Osteoblast (primary cell): Measurements from ENCODE around the gene MVK. TPM values are rescaled to one million over a fixed set of nuclear protein-coding genes. Genes with fewer than 3 reads are reported as not detected.

Experiments
- DNase-seq: peaks from one replicate; pipeline ENCODE4 v3.0.0; 2011; ENCODE audit warnings: low spot score, mixed read lengths; ENCODE audit not compliant: insufficient read length; ENCODE audit errors: missing footprints
- H2AFZ ChIP-seq: 2 replicates; pipeline ENCODE4 v1.6.0; 2011; ENCODE audit warnings: mild to moderate bottlenecking, low read length
- H3K27ac ChIP-seq: 2 replicates; pipeline ENCODE4 v1.5.1; 2011; ENCODE audit warnings: mild to moderate bottlenecking, low read depth, low read length, moderate library complexity
- H3K27me3 ChIP-seq: 2 replicates; pipeline ENCODE4 v1.6.0; 2012; ENCODE audit warnings: mild to moderate bottlenecking, control low read depth, inconsistent platforms, low read length, moderate library complexity; ENCODE audit not compliant: insufficient read depth
- H3K36me3 ChIP-seq: 2 replicates; pipeline ENCODE4 v1.5.1; 2011; ENCODE audit warnings: mild to moderate bottlenecking, low read length, control low read depth, moderate library complexity; ENCODE audit not compliant: insufficient read depth
- H3K4me1 ChIP-seq: 2 replicates; pipeline ENCODE4 v1.5.1; 2011; ENCODE audit warnings: mild to moderate bottlenecking, low read length, control low read depth, moderate library complexity; ENCODE audit not compliant: insufficient read depth
- H3K4me2 ChIP-seq: 2 replicates; pipeline ENCODE4 v1.6.0; 2011; ENCODE audit warnings: mild to moderate bottlenecking, low read length; ENCODE audit not compliant: insufficient read depth
- H3K4me3 ChIP-seq: fragments of 200-600 bp; sonication (generic); 3 replicates; pipeline ENCODE4 v1.5.1; 2012; ENCODE audit warnings: mild to moderate bottlenecking, low read length, inconsistent platforms; ENCODE audit not compliant: insufficient read depth
- H3K79me2 ChIP-seq: 2 replicates; pipeline ENCODE4 v1.6.0; 2012; ENCODE audit warnings: mild to moderate bottlenecking, low read length, control low read depth, inconsistent platforms; ENCODE audit not compliant: insufficient read depth
- H3K9me3 ChIP-seq: 2 replicates; pipeline ENCODE4 v1.5.1; 2011; ENCODE audit warnings: low read depth, low read length, control low read depth
- H4K20me1 ChIP-seq: 2 replicates; pipeline ENCODE4 v1.6.0; 2012; ENCODE audit warnings: mild to moderate bottlenecking, low read length, control low read depth; ENCODE audit not compliant: insufficient read depth
- total RNA-seq: library from RNA; depleted of rRNA; stranded (reverse); fragments of >200 nt; gene quantifications from 2 replicates; pipeline ENCODE4 v1.2.3, GENCODE V29; 2012
- TF ChIP-seq, protein P1 (sequence below): IDR thresholded peaks from 2 replicates; pipeline ENCODE4 v1.5.1; 2011; ENCODE audit warnings: mild to moderate bottlenecking, low read depth, low read length, moderate library complexity; ENCODE audit errors: extremely low read depth

The MVK gene
- total RNA-seq, 1 donor = 31.1 TPM

DNA sequence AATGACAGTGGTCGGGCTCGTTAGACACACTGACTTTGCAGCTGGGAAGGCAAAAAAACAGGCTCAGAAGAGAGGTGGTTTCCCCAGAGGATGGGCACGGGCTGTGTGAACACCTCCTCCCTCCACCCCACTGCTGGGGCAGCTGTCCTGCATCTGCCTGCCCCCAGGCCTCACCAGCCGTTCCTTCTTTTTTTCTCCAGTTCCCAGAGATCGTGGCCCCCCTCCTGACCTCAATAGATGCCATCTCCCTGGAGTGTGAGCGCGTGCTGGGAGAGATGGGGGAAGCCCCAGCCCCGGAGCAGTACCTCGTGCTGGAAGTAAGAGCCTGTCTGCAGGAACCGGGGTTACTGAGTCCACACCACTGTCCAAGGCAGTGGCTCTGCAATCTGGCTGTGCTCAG lies 17.4 kb downstream of the MVK start:
- Histone ChIP-seq H3K27ac (no peak overlapping the region), H4K20me1 (no peaks in the 10 kb centered on the region), H3K36me3 (peaks cover 3% of the 10 kb centered on the region), H3K4me3 (no peak overlapping the region), H3K79me2 (no peaks in the 10 kb centered on the region), H3K4me1 (no peaks in the 10 kb centered on the region), H2AFZ (no peak overlapping the region), H3K27me3 (no peaks in the 10 kb centered on the region), H3K4me2 (no peak overlapping the region), H3K9me3 (no peaks in the 10 kb centered on the region)
- TF ChIP-seq, protein P1, sequence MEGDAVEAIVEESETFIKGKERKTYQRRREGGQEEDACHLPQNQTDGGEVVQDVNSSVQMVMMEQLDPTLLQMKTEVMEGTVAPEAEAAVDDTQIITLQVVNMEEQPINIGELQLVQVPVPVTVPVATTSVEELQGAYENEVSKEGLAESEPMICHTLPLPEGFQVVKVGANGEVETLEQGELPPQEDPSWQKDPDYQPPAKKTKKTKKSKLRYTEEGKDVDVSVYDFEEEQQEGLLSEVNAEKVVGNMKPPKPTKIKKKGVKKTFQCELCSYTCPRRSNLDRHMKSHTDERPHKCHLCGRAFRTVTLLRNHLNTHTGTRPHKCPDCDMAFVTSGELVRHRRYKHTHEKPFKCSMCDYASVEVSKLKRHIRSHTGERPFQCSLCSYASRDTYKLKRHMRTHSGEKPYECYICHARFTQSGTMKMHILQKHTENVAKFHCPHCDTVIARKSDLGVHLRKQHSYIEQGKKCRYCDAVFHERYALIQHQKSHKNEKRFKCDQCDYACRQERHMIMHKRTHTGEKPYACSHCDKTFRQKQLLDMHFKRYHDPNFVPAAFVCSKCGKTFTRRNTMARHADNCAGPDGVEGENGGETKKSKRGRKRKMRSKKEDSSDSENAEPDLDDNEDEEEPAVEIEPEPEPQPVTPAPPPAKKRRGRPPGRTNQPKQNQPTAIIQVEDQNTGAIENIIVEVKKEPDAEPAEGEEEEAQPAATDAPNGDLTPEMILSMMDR = no peak
- peak; percentile 30 for DNase-seq

DNA sequence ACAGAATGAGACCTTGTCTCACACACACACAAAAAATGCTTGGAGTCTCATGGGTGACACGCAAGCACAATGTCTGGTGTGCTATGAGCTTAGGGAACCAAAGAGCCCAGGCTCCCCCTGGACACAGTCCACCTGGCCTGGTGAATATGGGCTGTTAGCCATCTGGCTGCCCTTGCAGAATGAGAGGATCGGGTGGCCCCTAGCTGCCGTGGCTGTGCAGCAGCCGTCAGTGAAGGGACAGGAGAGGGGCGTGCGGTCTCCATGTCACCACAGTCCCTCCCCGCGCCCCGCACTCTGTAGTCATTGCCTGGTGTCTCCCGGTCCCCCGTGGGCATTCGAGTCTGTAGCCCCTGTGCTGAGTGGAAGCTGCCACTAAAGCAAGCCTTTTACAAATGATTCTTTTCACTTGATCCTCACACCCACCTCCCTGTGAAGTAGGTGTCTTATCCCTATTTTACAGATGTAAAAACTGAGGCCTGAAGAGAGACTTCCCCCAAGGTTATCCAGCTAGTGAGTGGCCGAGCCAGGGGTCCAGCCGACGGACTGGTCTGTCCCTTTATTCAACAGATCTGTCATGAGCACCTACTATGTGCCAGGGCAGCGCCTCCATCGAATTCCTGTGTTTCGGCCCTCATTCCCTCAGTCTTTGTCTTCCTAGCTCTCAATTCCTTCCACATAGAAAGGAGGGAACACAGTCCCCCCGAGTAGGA lies 18.8 kb downstream of the MVK start:
- Histone ChIP-seq H3K79me2 (no peaks in the 10 kb centered on the region), H3K36me3 (peaks cover 3% of the 10 kb centered on the region), H2AFZ (no peak overlapping the region), H3K4me3 (no peak overlapping the region), H3K4me1 (no peaks in the 10 kb centered on the region), H3K9me3 (no peaks in the 10 kb centered on the region), H4K20me1 (no peaks in the 10 kb centered on the region), H3K27ac (no peak overlapping the region), H3K27me3 (no peaks in the 10 kb centered on the region), H3K4me2 (no peak overlapping the region)
- TF ChIP-seq, protein P1 = no peak
- peak; percentile 69 for DNase-seq

DNA sequence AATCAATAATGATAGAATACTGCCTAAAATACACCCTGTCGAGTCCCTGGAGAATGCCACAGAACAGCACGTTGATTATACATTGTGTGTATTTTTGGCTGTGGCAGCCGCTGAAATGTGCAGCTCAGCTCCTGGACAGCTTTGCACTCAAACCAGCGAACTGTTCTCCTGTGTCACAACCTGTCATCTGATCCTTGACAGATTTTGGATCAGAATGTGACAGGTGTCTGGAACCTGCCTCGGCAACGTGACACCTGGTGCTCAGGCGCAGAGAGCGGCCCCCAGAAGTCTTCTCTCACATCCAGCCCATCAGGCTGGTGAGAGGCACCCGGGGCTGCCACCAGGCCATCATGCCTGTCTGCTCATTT lies 19.3 kb downstream of the MVK start:
- Histone ChIP-seq H3K4me1 (peaks cover 1% of the 10 kb centered on the region), H3K9me3 (no peaks in the 10 kb centered on the region), H2AFZ (no peak overlapping the region), H3K4me3 (no peak overlapping the region), H3K27ac (no peak overlapping the region), H4K20me1 (no peaks in the 10 kb centered on the region), H3K27me3 (no peaks in the 10 kb centered on the region), H3K79me2 (no peaks in the 10 kb centered on the region), H3K4me2 (no peak overlapping the region), H3K36me3 (peaks cover 3% of the 10 kb centered on the region)
- TF ChIP-seq, protein P1 = no peak
- peak; percentile 58 for DNase-seq

DNA sequence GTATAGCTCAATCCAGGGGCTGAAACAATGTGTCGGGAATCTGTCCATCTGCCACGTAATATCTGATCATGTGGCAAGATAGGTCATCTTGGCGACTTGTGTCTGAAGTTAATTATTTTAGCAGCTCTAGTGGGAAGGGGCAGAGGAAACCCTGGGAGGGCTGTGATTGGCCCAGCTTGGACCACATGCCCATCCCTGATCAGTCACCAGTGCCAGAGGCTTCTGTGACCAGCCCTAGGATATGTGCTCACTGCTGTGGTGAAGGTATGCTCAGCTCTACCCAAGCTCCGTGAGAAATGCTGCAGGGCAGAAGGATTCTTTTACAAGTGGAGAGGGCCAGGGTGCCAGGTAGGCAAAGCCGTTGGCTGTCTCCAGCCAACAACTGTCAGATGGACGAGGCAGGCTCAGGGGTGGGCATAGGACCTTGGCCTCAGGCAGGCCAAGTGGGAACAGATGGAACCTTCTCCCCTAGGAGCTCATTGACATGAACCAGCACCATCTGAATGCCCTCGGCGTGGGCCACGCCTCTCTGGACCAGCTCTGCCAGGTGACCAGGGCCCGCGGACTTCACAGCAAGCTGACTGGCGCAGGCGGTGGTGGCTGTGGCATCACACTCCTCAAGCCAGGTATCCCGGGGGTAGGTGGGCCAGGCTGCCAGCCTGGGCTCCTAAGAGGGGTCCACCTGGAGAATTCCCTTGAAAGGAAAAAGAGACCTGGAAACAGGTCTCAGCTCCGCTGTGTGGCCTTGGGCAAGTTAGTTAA lies 21.1 kb downstream of the MVK start:
- Histone ChIP-seq H3K9me3 (no peaks in the 10 kb centered on the region), H3K4me3 (no peak overlapping the region), H3K4me2 (no peak overlapping the region), H3K79me2 (no peaks in the 10 kb centered on the region), H3K36me3 (peaks cover 3% of the 10 kb centered on the region), H3K27ac (no peak overlapping the region), H2AFZ (no peak overlapping the region), H3K4me1 (peaks cover 4% of the 10 kb centered on the region), H4K20me1 (no peaks in the 10 kb centered on the region), H3K27me3 (no peaks in the 10 kb centered on the region)
- peak; percentile 35 for DNase-seq
- TF ChIP-seq, protein P1 = no peak
